Calu3 (cell line): Measurements from ENCODE around the gene TBC1D25. TPM values are rescaled to one million over a fixed set of nuclear protein-coding genes. Genes with fewer than 3 reads are reported as not detected.
"Not testable (repeated sequence)": the region's sequence is repeated elsewhere in the genome, so short reads cannot be mapped to it uniquely, and the experiment has no call there.

Source experiments
- BruUV-seq: library from RNA; stranded (reverse); fragments of 400-500 nt; replicated peaks from 2 replicates; lab custom pipeline; 2021; lab: Mats Ljungman, UMichigan
- CTCF ChIA-PET: fragments of 300-600 bp; sonication (Branson Sonifier 250); formaldehyde crosslinking; loops from one replicate; lab custom pipeline; 2022; ENCODE audit warnings: antibody characterized with exemption; lab: Charles Lee
- DNase-seq: peaks from one replicate; pipeline ENCODE4 v3.0.0; 2022
- H3K27ac Mint-ChIP-seq: one replicate; pipeline ENCODE4 v1.8.0; 2022; ENCODE audit warnings: mixed read lengths; ENCODE audit not compliant: unreplicated experiment
- H3K27me3 Mint-ChIP-seq: one replicate; pipeline ENCODE4 v1.8.0; 2022; ENCODE audit warnings: mixed read lengths; ENCODE audit not compliant: unreplicated experiment
- H3K36me3 Mint-ChIP-seq: one replicate; pipeline ENCODE4 v1.8.0; 2022; ENCODE audit warnings: mild to moderate bottlenecking, moderate library complexity, mixed read lengths; ENCODE audit not compliant: insufficient read depth, unreplicated experiment
- H3K4me1 Mint-ChIP-seq: one replicate; pipeline ENCODE4 v1.8.0; 2022; ENCODE audit warnings: mild to moderate bottlenecking, low read depth, mixed read lengths; ENCODE audit not compliant: unreplicated experiment
- H3K4me3 Mint-ChIP-seq: one replicate; pipeline ENCODE4 v1.8.0; 2022; ENCODE audit warnings: mild to moderate bottlenecking, low read depth, moderate library complexity, mixed read lengths; ENCODE audit not compliant: unreplicated experiment
- H3K9me3 Mint-ChIP-seq: one replicate; pipeline ENCODE4 v1.8.0; 2022; ENCODE audit warnings: low read depth, mixed read lengths; ENCODE audit not compliant: unreplicated experiment
- intact Hi-C: fragments of 100-400 bp; cut with micrococcal nuclease; formaldehyde crosslinking; loops from one replicate; pipeline ENCODE4 v1.10.0; 2022; ENCODE audit not compliant: unreplicated experiment
- total RNA-seq: library from RNA; stranded (reverse); gene quantifications from 2 replicates; pipeline ENCODE4 v1.2.3, GENCODE V29; 2022
- TF ChIP-seq, protein P1 (sequence below): fragments of 200-600 bp; IDR thresholded peaks from one replicate; pipeline ENCODE4 v1.8.0; 2022; ENCODE audit warnings: antibody characterized with exemption; ENCODE audit not compliant: unreplicated experiment

Gene TBC1D25
- total RNA-seq, 1 experiment from 2014 or later: 19.4 TPM

DNA sequence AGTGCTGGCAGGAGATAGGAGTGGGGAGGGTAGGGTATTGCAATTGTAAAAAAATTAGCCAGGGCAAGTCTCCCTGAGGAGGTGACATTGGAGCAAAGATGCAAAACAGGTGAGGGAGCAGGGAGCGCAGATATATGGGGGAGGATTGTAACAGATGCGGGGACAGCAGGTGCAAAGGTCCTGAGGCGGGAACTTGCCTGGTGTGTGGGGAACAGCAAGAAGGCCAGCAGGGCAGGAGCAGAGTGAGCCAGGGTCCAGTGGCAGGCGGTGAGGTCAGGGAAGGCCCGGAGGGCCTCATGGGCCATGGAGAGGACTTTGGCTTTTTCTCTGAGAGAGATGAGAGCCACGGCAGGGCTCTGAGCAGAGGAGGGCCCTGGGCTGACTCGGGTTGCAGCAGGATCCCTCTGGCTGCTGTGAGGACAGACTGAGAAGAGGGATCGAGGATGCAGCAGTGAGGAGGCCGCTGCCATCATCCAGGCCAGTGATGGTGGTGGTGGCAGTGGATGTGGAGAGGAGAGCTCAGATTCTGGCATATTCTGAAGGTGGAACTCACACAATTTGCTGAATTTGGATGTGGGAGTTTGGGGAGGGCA is 24.6 kb upstream of the TBC1D25 start:
- CTCF ChIA-PET: no interaction called here
- no TSS peak for BruUV-seq
- Mint-ChIP-seq H3K27me3 (no peaks in the 10 kb centered on the region), H3K4me1 (peaks cover 11% of the 10 kb centered on the region), H3K27ac (no peak overlapping the region), H3K4me3 (no peak overlapping the region), H3K9me3 (no peaks in the 10 kb centered on the region), H3K36me3 (peaks cover 10% of the 10 kb centered on the region)
- intact Hi-C loops: loop anchor here (5.0 kb wide), 1 partner anchor 433 kb away; no protein-coding TSS in a partner anchor
- DNase-seq: no peak
- TF ChIP-seq, protein P1, sequence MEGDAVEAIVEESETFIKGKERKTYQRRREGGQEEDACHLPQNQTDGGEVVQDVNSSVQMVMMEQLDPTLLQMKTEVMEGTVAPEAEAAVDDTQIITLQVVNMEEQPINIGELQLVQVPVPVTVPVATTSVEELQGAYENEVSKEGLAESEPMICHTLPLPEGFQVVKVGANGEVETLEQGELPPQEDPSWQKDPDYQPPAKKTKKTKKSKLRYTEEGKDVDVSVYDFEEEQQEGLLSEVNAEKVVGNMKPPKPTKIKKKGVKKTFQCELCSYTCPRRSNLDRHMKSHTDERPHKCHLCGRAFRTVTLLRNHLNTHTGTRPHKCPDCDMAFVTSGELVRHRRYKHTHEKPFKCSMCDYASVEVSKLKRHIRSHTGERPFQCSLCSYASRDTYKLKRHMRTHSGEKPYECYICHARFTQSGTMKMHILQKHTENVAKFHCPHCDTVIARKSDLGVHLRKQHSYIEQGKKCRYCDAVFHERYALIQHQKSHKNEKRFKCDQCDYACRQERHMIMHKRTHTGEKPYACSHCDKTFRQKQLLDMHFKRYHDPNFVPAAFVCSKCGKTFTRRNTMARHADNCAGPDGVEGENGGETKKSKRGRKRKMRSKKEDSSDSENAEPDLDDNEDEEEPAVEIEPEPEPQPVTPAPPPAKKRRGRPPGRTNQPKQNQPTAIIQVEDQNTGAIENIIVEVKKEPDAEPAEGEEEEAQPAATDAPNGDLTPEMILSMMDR: no peak

DNA sequence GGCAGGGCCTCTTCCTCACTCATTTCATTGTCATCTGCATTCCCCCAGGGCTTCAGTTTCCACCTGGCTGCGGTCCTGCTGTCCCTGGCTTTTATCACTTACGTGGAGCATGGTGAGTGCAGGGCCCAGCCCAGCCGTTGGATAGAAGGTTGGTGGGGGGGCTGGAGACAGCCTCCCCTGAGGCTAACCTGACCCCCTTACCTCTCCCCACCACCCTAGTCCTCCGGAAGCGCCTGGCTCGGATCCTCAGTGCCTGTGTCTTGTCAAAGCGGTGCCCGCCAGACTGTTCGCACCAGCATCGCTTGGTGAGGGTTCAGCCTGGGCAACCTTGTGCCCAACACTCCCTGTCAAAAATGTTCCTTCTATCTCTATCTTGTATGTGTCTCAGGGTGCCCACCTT is 23.7 kb upstream of the TBC1D25 start:
- no peak for DNase-seq
- no TSS peak for BruUV-seq
- Mint-ChIP-seq H3K9me3 (no peaks in the 10 kb centered on the region), H3K27me3 (no peaks in the 10 kb centered on the region), H3K4me3 (no peak overlapping the region), H3K27ac (no peak overlapping the region), H3K4me1 (peaks cover 13% of the 10 kb centered on the region), H3K36me3 (peaks cover 10% of the 10 kb centered on the region)
- CTCF ChIA-PET: no interaction called here
- intact Hi-C loops: no loop called here
- TF ChIP-seq, protein P1: no peak

DNA sequence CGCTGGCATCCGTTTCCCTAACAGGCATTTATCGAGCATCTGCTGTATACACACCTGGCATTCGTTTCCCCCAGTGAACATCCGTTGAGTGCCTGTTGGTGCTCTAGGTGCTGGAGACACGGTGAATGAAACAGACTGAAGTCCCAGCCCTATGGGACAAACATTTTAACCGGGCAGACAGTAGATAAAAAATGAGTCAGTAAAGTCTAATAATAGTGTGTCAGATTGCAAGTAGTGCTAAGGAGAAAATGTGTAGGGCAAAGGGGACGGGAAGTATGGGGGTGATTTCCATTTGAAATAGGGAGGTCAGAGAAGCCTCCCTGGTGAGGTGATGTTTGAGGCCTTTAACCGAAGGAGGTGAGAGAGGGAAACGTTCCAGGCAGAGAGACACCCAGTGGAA is 23.2 kb upstream of the TBC1D25 start:
- TF ChIP-seq, protein P1: no peak
- no TSS peak for BruUV-seq
- peaks cover 13% of the 10 kb centered on the region for H3K36me3 Mint-ChIP-seq
- H3K27ac Mint-ChIP-seq: no peak overlapping the region
- CTCF ChIA-PET: no interaction called here
- intact Hi-C loops: no loop called here
- H3K27me3 Mint-ChIP-seq: no peaks in the 10 kb centered on the region
- H3K9me3 Mint-ChIP-seq: no peaks in the 10 kb centered on the region
- peaks cover 13% of the 10 kb centered on the region for H3K4me1 Mint-ChIP-seq
- no peak overlapping the region for H3K4me3 Mint-ChIP-seq
- DNase-seq: no peak

DNA sequence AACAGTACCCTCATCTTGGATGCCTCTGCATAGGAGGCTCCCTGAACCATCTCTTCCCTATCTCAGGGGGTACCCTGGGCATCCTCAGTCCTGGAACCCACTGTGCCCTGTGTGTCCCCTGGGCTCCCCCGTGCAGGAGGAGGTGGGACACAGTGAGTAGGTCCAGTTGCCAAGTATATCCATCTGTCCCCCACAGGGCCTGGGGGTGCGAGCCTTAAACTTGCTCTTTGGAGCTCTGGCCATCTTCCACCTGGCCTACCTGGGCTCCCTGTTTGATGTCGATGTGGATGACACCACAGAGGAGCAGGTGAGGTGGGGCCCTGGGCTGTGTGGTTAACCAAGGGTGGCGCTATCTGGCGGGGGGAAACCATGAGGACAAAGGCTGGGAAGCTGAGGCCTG is 22.5 kb upstream of the TBC1D25 start:
- no TSS peak for BruUV-seq
- no peak overlapping the region for H3K27ac Mint-ChIP-seq
- intact Hi-C loops: no loop called here
- peaks cover 8% of the 10 kb centered on the region for H3K4me1 Mint-ChIP-seq
- no peaks in the 10 kb centered on the region for H3K9me3 Mint-ChIP-seq
- peaks cover 20% of the 10 kb centered on the region for H3K36me3 Mint-ChIP-seq
- TF ChIP-seq, protein P1: no peak
- no peak overlapping the region for H3K4me3 Mint-ChIP-seq
- CTCF ChIA-PET: no interaction called here
- H3K27me3 Mint-ChIP-seq: no peaks in the 10 kb centered on the region
- no peak for DNase-seq

DNA sequence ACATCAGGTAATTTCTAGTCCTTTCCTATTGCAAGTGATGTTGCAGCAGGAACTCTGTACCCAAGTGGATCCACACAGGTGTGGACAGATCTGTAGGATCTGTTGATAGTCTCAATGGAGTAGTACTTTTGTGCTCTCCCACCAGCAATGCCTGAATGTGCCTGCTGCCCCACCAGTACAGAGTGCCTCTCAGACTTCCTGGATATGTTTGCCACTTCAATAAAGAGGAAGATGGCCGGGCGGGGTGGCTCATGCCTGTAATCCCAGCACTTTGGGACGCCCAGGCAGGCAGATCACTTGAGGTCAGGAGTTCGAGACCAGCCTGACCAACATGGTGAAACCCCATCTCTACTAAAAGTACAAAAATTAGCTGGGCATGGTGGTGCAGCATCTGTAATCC is 20.0 kb upstream of the TBC1D25 start:
- H3K4me1 Mint-ChIP-seq, H3K27ac Mint-ChIP-seq, intact Hi-C loops, H3K4me3 Mint-ChIP-seq, DNase-seq, H3K27me3 Mint-ChIP-seq, H3K9me3 Mint-ChIP-seq, BruUV-seq, CTCF ChIA-PET: not testable (repeated sequence)
- H3K36me3 Mint-ChIP-seq: peaks cover 36% of the 10 kb centered on the region
